OCI-LY1 (cell line): ENCODE results near the gene DDX27.

Experiments
- CTCF ChIP-seq: fragments of 200-600 bp; sonication (generic), shearing (Covaris generic); IDR thresholded peaks from 2 replicates; pipeline ENCODE4 v1.5.1; 2017; ENCODE audit warnings: mild to moderate bottlenecking, antibody characterized with exemption, low read length, moderate library complexity, mixed read lengths
- EZH2 ChIP-seq: fragments of 200-600 bp; sonication (generic), shearing (Covaris generic); IDR thresholded peaks from 2 replicates; pipeline ENCODE4 v1.8.0; 2017; ENCODE audit warnings: borderline replicate concordance, mixed run types, mild to moderate bottlenecking, antibody characterized with exemption, low read length, moderate library complexity, mixed read lengths

DNA sequence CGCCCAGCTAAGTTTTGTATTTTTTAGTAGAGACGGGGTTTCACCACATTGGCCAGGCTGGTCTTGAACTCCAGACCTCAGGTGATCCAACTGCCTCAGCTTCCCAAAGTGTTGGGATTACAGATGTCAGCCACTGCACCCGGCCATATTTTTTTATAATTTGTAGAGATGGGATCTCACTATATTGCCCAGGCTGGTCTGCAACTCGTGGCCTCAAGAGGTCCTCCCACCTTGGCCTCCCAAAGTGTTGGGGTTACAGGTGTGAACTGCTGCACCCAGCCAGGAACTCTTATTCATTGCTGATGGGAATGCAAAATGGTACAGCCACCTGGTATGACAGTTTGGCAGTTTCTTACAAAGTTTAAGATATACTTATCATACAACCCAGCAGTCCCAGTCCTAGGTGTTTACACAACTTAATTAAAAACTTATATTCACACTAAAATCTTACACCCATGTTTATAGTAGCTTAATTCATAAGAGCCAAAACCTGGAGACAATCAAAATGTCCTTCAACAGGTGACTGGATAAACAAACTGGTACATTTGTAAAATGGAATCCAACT, 19.4 kb upstream of the DDX27 start:
- TF ChIP-seq CTCF, result no peak
- TF ChIP-seq EZH2, result no peak
